K562 (cell line): ENCODE measurements around the gene TFAP2E. TPM values are rescaled to one million over a fixed set of nuclear protein-coding genes. Genes with fewer than 3 reads are reported as not detected.

Experiments
- CBX3 ChIP-seq, 2 experiments: IDR thresholded peaks; 1 replicate in 1 of 2; 2 replicates in 1 of 2; pipeline ENCODE4 v1.6.1; 2012; ENCODE audit warnings: inconsistent platforms in 2 of 2, low read length in 2 of 2, borderline replicate concordance in 1 of 2, control low read depth in 1 of 2
- ELF2 ChIP-seq: fragments of 250-450 bp; sonication (Bioruptor Pico); IDR thresholded peaks from 2 replicates; pipeline ENCODE4 v1.5.0; 2021; ENCODE audit warnings: mild to moderate bottlenecking
- JUND ChIP-seq, 2 experiments: IDR thresholded peaks; 2 replicates in 1 of 2; 3 replicates in 1 of 2; pipeline ENCODE4 v1.6.1; 2011; ENCODE audit warnings: borderline replicate concordance in 2 of 2, low read depth in 2 of 2, low read length in 2 of 2, improper control_type of control experiment in 1 of 2, missing biosample characterization in 1 of 2, missing genetic modification characterization in 1 of 2, missing genetic modification reagents in 1 of 2
- KDM1A ChIP-seq, 2 experiments: fragments of 450-650 bp; IDR thresholded peaks; 2 replicates each; pipeline ENCODE4 v1.6.1; 2016; ENCODE audit warnings: mild to moderate bottlenecking in 2 of 2
- MTA3 ChIP-seq: fragments of 450-650 bp; formaldehyde crosslinking; IDR thresholded peaks from 2 replicates; pipeline ENCODE4 v1.6.1; 2017; ENCODE audit warnings: mild to moderate bottlenecking, borderline replicate concordance
- POLR2AphosphoS5 ChIP-seq: IDR thresholded peaks from 2 replicates; pipeline ENCODE4 v1.6.1; 2011; ENCODE audit warnings: mild to moderate bottlenecking, low read depth, low read length, moderate library complexity; ENCODE audit not compliant: control insufficient read depth, insufficient read depth
- YY1 ChIP-seq, 3 experiments: IDR thresholded peaks; 2 replicates each; pipeline ENCODE4 v1.6.1; 2011; ENCODE audit warnings: low read length in 2 of 3, mild to moderate bottlenecking in 2 of 3, moderate library complexity in 2 of 3, borderline replicate concordance in 1 of 3, control low read depth in 1 of 3, low read depth in 1 of 3; ENCODE audit not compliant: insufficient read depth in 3 of 3, insufficient replicate concordance in 2 of 3, control insufficient read depth in 1 of 3, insufficient read length in 1 of 3; ENCODE audit errors: extremely low read depth in 1 of 3
- ZBTB8A ChIP-seq: fragments of 450-650 bp; IDR thresholded peaks from 2 replicates; pipeline ENCODE4 v1.6.1; 2018; ENCODE audit warnings: mild to moderate bottlenecking, moderate library complexity; ENCODE audit not compliant: partially characterized antibody
- ZNF232 ChIP-seq: sonication (generic); formaldehyde crosslinking; IDR thresholded peaks from 2 replicates; pipeline ENCODE4 v1.8.0; 2022; ENCODE audit warnings: mild to moderate bottlenecking, missing genetic modification reagents
- ZNF324 ChIP-seq: fragments of 250-450 bp; sonication (Bioruptor Pico); IDR thresholded peaks from 2 replicates; pipeline ENCODE4 v1.4.0; 2020; ENCODE audit warnings: mild to moderate bottlenecking
- polyA plus RNA-seq, 8 experiments: library from polyadenylated mRNA; depleted of rRNA in 4 of 8; stranded (reverse) in 5 of 8; unstranded in 3 of 8; fragments of >200 nt; fragmentation: Nextera tagmentation in 2 of 8; fragmentation: Illumina TruSeq in 1 of 8; extraction: Ambion mirVana in 2 of 8; extraction: Trizol in 1 of 8; gene quantifications; 2 replicates each; pipeline versions ENCODE4 v1.2.1 to v1.2.3, GENCODE V29; 2011 to 2014; ENCODE audit warnings: inconsistent platforms in 1 of 8, missing spikeins in 1 of 8
- total RNA-seq, 7 experiments: library from RNA; depleted of rRNA in 6 of 7; stranded (reverse); fragments of >200 nt in 6 of 7; fragmentation: Illumina TruSeq in 2 of 7; extraction: Trizol in 2 of 7; gene quantifications; 2 replicates each; pipeline versions ENCODE4 v1.2.1 to v1.2.3, GENCODE V29; 2011 to 2021; ENCODE audit warnings: low replicate concordance in 1 of 7
- TF ChIP-seq, protein P1 (sequence below): sonication (generic); formaldehyde crosslinking; IDR thresholded peaks from 2 replicates; pipeline ENCODE4 v1.8.0; 2023; ENCODE audit warnings: mild to moderate bottlenecking, missing genetic modification reagents
- TF ChIP-seq, protein P2 (sequence below): sonication (generic); formaldehyde crosslinking; IDR thresholded peaks from 2 replicates; pipeline ENCODE4 v1.8.0; 2023; ENCODE audit warnings: missing genetic modification reagents, mild to moderate bottlenecking, borderline replicate concordance
- TF ChIP-seq, protein P3 (sequence below): IDR thresholded peaks from 3 replicates; pipeline ENCODE4 v1.6.1; 2011; ENCODE audit warnings: borderline replicate concordance, mild to moderate bottlenecking, moderate library complexity; ENCODE audit not compliant: insufficient read length; ENCODE audit errors: extremely low read depth

Gene TFAP2E
- total and polyA plus RNA-seq, 9 of the 15 experiments (the other 6 are each of a cell fraction or from before 2014, with no cell fraction given), result 0.03 to 0.11 (median 0.07) TPM; not detected in 4

DNA sequence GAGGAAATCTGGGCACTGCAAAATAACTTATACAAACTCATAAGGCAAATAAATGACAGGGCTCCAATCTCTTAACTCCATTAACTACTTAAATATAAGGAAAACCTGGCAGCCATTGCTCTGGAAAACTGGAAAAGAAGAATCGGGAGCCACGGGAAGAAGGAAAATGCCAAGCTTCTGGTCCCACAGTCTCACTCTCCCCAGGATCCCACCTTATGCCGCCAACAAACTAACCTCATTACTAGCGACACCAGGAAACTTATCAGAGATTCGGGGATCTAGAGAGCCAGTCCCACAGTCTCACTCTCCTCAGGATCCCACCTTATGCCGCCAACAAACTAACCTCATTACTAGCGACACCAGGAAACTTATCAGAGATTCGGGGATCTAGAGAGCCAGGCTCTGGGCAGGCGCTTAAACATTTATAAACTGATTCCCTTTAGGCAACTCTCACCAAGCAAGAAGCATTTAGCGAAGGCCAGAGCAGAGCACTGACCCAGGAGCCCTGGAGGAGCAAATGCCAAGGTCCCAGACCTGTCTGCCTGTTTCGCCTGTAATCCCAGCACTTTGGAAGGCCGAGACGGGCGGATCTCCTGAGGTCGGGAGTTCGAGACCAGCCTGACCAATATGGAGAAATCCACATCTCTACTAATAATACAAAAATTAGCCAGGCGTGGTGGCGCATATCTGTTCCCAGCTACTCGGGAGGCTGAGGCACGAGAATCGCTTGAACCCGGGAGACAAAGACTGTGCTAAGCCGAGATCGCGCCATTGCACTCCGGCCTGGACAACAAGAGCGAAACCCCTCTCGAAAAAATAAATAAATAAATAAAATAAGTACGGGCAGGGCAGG, 67.5 kb downstream of the TFAP2E start (continued):
- TF ChIP-seq, protein P1, sequence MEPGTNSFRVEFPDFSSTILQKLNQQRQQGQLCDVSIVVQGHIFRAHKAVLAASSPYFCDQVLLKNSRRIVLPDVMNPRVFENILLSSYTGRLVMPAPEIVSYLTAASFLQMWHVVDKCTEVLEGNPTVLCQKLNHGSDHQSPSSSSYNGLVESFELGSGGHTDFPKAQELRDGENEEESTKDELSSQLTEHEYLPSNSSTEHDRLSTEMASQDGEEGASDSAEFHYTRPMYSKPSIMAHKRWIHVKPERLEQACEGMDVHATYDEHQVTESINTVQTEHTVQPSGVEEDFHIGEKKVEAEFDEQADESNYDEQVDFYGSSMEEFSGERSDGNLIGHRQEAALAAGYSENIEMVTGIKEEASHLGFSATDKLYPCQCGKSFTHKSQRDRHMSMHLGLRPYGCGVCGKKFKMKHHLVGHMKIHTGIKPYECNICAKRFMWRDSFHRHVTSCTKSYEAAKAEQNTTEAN (CRISPR knock-in tag), result 0 out of 2 replicates have a peak, but pooled peaks have one; percentile 12
- no peak for TF ChIP-seq ZBTB8A
- peak in 1 of 3 experiments; percentile 14 for TF ChIP-seq YY1 (IDR thresholded peaks at IDR 0.05; ENCODE audit: borderline replicate concordance in 1 of 3, control insufficient read depth in 1 of 3, extremely low read depth in 1 of 3, insufficient read depth in 3 of 3, insufficient read length in 1 of 3, insufficient replicate concordance in 2 of 3, low read depth in 1 of 3, low read length in 2 of 3)
- peak; percentile 37; the same call in 1 of the 2 replicates for TF ChIP-seq POLR2AphosphoS5
- TF ChIP-seq, protein P2, sequence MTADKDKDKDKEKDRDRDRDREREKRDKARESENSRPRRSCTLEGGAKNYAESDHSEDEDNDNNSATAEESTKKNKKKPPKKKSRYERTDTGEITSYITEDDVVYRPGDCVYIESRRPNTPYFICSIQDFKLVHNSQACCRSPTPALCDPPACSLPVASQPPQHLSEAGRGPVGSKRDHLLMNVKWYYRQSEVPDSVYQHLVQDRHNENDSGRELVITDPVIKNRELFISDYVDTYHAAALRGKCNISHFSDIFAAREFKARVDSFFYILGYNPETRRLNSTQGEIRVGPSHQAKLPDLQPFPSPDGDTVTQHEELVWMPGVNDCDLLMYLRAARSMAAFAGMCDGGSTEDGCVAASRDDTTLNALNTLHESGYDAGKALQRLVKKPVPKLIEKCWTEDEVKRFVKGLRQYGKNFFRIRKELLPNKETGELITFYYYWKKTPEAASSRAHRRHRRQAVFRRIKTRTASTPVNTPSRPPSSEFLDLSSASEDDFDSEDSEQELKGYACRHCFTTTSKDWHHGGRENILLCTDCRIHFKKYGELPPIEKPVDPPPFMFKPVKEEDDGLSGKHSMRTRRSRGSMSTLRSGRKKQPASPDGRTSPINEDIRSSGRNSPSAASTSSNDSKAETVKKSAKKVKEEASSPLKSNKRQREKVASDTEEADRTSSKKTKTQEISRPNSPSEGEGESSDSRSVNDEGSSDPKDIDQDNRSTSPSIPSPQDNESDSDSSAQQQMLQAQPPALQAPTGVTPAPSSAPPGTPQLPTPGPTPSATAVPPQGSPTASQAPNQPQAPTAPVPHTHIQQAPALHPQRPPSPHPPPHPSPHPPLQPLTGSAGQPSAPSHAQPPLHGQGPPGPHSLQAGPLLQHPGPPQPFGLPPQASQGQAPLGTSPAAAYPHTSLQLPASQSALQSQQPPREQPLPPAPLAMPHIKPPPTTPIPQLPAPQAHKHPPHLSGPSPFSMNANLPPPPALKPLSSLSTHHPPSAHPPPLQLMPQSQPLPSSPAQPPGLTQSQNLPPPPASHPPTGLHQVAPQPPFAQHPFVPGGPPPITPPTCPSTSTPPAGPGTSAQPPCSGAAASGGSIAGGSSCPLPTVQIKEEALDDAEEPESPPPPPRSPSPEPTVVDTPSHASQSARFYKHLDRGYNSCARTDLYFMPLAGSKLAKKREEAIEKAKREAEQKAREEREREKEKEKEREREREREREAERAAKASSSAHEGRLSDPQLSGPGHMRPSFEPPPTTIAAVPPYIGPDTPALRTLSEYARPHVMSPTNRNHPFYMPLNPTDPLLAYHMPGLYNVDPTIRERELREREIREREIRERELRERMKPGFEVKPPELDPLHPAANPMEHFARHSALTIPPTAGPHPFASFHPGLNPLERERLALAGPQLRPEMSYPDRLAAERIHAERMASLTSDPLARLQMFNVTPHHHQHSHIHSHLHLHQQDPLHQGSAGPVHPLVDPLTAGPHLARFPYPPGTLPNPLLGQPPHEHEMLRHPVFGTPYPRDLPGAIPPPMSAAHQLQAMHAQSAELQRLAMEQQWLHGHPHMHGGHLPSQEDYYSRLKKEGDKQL, result 0 out of 2 replicates have a peak, but pooled peaks have one; percentile 86
- TF ChIP-seq, protein P3, sequence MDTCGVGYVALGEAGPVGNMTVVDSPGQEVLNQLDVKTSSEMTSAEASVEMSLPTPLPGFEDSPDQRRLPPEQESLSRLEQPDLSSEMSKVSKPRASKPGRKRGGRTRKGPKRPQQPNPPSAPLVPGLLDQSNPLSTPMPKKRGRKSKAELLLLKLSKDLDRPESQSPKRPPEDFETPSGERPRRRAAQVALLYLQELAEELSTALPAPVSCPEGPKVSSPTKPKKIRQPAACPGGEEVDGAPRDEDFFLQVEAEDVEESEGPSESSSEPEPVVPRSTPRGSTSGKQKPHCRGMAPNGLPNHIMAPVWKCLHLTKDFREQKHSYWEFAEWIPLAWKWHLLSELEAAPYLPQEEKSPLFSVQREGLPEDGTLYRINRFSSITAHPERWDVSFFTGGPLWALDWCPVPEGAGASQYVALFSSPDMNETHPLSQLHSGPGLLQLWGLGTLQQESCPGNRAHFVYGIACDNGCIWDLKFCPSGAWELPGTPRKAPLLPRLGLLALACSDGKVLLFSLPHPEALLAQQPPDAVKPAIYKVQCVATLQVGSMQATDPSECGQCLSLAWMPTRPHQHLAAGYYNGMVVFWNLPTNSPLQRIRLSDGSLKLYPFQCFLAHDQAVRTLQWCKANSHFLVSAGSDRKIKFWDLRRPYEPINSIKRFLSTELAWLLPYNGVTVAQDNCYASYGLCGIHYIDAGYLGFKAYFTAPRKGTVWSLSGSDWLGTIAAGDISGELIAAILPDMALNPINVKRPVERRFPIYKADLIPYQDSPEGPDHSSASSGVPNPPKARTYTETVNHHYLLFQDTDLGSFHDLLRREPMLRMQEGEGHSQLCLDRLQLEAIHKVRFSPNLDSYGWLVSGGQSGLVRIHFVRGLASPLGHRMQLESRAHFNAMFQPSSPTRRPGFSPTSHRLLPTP, result peak; percentile 58
- 0 out of 2 replicates have a peak, but pooled peaks have one; percentile 7 for TF ChIP-seq MTA3
- peak in 1 of 2 experiments; percentile 32; a peak in 1 of 4 replicates for TF ChIP-seq KDM1A (IDR thresholded peaks at IDR 0.05)
- 0 out of 2 replicates have a peak, but pooled peaks have one; percentile 42 for TF ChIP-seq ZNF232 (CRISPR knock-in tag)
- TF ChIP-seq ELF2 (CRISPR knock-in tag), result no peak
- TF ChIP-seq CBX3 (IDR thresholded peaks at IDR 0.05; ENCODE audit: borderline replicate concordance in 1 of 2, low read length in 2 of 2), result peak in 1 of 2 experiments; percentile 68; a peak in 1 of 3 replicates
- no peak for TF ChIP-seq JUND (IDR thresholded peaks at IDR 0.05; ENCODE audit: borderline replicate concordance, low read depth, low read length)
- peak; percentile 19; the same call in 1 of the 3 replicates for TF ChIP-seq JUND (tag; IDR thresholded peaks at IDR 0.05; ENCODE audit: borderline replicate concordance, low read depth, low read length)
- TF ChIP-seq ZNF324 (CRISPR knock-in tag), result no peak
